MCF 10A (cell line): ENCODE data around the gene DRGX. TPM values are rescaled to one million over a fixed set of nuclear protein-coding genes. Genes with fewer than 3 reads are reported as not detected.

Source experiments
- BruUV-seq: library from RNA; stranded (reverse); fragments of 400-500 nt; replicated peaks from 2 replicates; lab custom pipeline; 2021; lab: Mats Ljungman, UMichigan
- CTCF ChIA-PET: fragments of 300-600 bp; sonication (Branson Sonifier 250); formaldehyde crosslinking; extraction: SDS; loops from one replicate; lab custom pipeline; 2021; ENCODE audit warnings: antibody characterized with exemption, inconsistent platforms; lab: Yijun Ruan, JAX
- POLR2A ChIA-PET: fragments of 300-600, 350-650 bp; sonication (Branson Sonifier 250); formaldehyde crosslinking; extraction: SDS; loops from one replicate; lab custom pipeline; 2020; ENCODE audit warnings: antibody characterized with exemption, inconsistent platforms; lab: Yijun Ruan, JAX
- DNase-seq: peaks from one replicate; pipeline ENCODE4 v3.0.0-alpha.2; 2018; ENCODE audit not compliant: unreplicated experiment
- H3K27ac Mint-ChIP-seq: one replicate; pipeline ENCODE4 v1.8.0; 2022; ENCODE audit warnings: mild to moderate bottlenecking, low read depth, mixed read lengths; ENCODE audit not compliant: unreplicated experiment
- H3K27me3 Mint-ChIP-seq: one replicate; pipeline ENCODE4 v1.8.0; 2022; ENCODE audit warnings: mixed read lengths; ENCODE audit not compliant: insufficient read depth, unreplicated experiment
- H3K36me3 Mint-ChIP-seq: one replicate; pipeline ENCODE4 v1.8.0; 2022; ENCODE audit warnings: mild to moderate bottlenecking, moderate library complexity, mixed read lengths; ENCODE audit not compliant: insufficient read depth, unreplicated experiment
- H3K4me1 Mint-ChIP-seq: one replicate; pipeline ENCODE4 v1.8.0; 2022; ENCODE audit warnings: mixed read lengths; ENCODE audit not compliant: insufficient read depth, unreplicated experiment
- H3K4me3 Mint-ChIP-seq: one replicate; pipeline ENCODE4 v1.8.0; 2022; ENCODE audit warnings: mild to moderate bottlenecking, moderate library complexity, mixed read lengths; ENCODE audit not compliant: unreplicated experiment
- H3K9me3 Mint-ChIP-seq: one replicate; pipeline ENCODE4 v1.8.0; 2022; ENCODE audit warnings: mixed read lengths; ENCODE audit not compliant: unreplicated experiment
- intact Hi-C: fragments of 100-400 bp; cut with micrococcal nuclease; formaldehyde crosslinking; loops from 2 replicates; pipeline ENCODE4 v1.14.1; 2022
- total RNA-seq: library from RNA; stranded (reverse); gene quantifications from 2 replicates; pipeline ENCODE4 v1.2.3, GENCODE V29; 2022
- TF ChIP-seq, protein P1 (sequence below): fragments of 200-600 bp; IDR thresholded peaks from one replicate; pipeline ENCODE4 v1.8.0; 2022; ENCODE audit warnings: antibody characterized with exemption, mild to moderate bottlenecking; ENCODE audit not compliant: unreplicated experiment

DRGX gene
- total RNA-seq, 1 experiment from 2014 or later = not detected

DNA sequence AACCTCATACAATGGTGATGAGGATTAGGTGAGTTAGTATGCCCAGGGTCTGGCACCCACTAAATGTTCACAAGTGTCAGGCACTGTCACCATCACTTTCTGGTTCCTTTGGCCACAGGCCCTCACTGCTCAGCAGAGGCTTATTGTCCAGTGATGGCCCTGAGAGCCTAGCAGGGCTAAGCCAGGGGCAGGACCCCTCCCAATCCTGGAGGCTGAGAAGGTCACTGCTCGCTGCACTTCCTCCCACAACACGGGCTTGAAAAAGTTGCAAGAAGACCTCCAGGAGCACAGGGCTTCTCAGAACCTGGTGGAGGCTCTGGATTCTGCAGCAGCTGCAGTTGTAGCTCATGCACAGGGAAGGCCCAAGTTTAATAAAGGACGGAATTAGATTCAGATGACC is 48.1 kb downstream of the DRGX start:
- no peak overlapping the region for H3K4me3 Mint-ChIP-seq
- POLR2A ChIA-PET = no interaction called here

DNA sequence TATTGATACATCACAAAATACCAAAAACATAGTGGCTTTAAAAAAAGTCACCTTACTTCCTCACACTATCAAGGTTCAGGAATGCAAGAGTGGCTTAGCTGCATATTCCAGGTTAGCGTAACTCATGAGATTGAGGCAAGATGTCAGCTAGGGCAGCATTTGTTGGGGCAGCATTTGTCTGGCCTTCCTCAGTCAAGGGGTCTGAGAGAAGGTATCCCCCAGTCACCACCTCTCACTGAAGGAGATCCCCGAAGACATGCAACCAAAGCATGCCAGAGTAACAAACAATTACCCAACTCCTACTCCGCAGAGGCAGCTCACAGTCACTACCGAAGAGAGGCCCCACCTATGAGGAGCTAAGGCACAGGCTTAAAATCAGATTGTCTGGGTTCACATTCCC is 48.5 kb downstream of the DRGX start:
- CTCF ChIA-PET = no interaction called here
- no peak overlapping the region for H3K4me3 Mint-ChIP-seq
- H3K27ac Mint-ChIP-seq = no peak overlapping the region
- H3K9me3 Mint-ChIP-seq = no peaks in the 10 kb centered on the region
- H3K27me3 Mint-ChIP-seq = peaks cover 50% of the 10 kb centered on the region
- H3K4me1 Mint-ChIP-seq = no peaks in the 10 kb centered on the region
- no peaks in the 10 kb centered on the region for H3K36me3 Mint-ChIP-seq
- DNase-seq = no peak
- intact Hi-C loops = no loop called here
- no TSS peak for BruUV-seq
- POLR2A ChIA-PET = no interaction called here
- TF ChIP-seq, protein P1, sequence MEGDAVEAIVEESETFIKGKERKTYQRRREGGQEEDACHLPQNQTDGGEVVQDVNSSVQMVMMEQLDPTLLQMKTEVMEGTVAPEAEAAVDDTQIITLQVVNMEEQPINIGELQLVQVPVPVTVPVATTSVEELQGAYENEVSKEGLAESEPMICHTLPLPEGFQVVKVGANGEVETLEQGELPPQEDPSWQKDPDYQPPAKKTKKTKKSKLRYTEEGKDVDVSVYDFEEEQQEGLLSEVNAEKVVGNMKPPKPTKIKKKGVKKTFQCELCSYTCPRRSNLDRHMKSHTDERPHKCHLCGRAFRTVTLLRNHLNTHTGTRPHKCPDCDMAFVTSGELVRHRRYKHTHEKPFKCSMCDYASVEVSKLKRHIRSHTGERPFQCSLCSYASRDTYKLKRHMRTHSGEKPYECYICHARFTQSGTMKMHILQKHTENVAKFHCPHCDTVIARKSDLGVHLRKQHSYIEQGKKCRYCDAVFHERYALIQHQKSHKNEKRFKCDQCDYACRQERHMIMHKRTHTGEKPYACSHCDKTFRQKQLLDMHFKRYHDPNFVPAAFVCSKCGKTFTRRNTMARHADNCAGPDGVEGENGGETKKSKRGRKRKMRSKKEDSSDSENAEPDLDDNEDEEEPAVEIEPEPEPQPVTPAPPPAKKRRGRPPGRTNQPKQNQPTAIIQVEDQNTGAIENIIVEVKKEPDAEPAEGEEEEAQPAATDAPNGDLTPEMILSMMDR = no peak

More for the DNA sequence above, 48.1 kb downstream of the DRGX start:
- intact Hi-C loops = no loop called here
- DNase-seq = no peak
- H3K4me1 Mint-ChIP-seq = no peaks in the 10 kb centered on the region
- peaks cover 45% of the 10 kb centered on the region for H3K27me3 Mint-ChIP-seq
- CTCF ChIA-PET = no interaction called here
- TF ChIP-seq, protein P1 = no peak
- H3K27ac Mint-ChIP-seq = no peak overlapping the region
- no peaks in the 10 kb centered on the region for H3K9me3 Mint-ChIP-seq
- no TSS peak for BruUV-seq
- H3K36me3 Mint-ChIP-seq = no peaks in the 10 kb centered on the region

DNA sequence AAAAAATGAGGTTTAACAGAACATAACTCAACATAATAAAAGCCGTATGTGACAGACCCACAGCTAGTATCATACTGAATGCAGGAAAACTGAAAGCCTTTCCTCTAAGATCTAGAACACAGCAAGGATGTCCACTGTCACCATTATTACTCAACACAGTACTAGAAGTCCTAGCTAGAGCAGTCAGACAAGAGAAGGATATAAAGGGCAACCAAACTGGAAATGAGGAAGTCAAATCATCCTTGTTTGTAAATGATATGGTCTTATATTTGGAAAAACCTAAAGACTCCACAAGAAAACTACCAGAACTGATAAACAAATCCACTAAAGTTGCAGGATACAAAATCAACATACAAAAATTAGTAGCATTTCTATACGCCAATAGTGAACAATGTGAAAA is 51.0 kb downstream of the DRGX start:
- Mint-ChIP-seq H3K4me3 (no peak overlapping the region), H3K9me3 (no peaks in the 10 kb centered on the region), H3K27me3 (peaks cover 52% of the 10 kb centered on the region), H3K4me1 (no peaks in the 10 kb centered on the region), H3K36me3 (no peaks in the 10 kb centered on the region), H3K27ac (no peak overlapping the region)
- no peak for DNase-seq
- intact Hi-C loops = no loop called here
- ChIA-PET CTCF (no interaction called here), POLR2A (no interaction called here)
- TF ChIP-seq, protein P1 = no peak
- BruUV-seq = no TSS peak

DNA sequence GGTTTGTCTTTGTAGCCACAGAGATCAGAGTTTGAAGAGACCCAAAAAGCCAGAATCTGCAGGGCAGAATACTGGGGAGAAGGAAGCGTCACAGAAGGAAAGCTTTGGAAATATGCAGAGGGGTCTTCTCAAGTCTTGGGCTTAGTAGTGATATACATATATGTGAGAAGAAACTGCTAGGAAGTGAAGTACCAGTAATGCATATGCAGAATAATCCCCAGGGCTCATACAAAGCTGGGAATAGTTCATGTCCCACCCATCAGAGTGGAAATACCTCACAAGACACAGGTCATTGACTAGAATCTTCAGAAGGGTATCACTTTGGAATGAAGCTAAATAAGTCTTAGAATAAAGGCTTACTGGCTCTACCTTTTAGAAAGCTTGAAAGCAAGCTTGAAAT is 57.3 kb downstream of the DRGX start:
- BruUV-seq = no TSS peak
- Mint-ChIP-seq H3K4me3 (no peak overlapping the region), H3K36me3 (no peaks in the 10 kb centered on the region), H3K27ac (no peak overlapping the region), H3K27me3 (peaks cover 47% of the 10 kb centered on the region), H3K4me1 (no peaks in the 10 kb centered on the region), H3K9me3 (no peaks in the 10 kb centered on the region)
- intact Hi-C loops = no loop called here
- POLR2A ChIA-PET = no interaction called here
- no peak for DNase-seq
- TF ChIP-seq, protein P1 = no peak
- CTCF ChIA-PET = interaction anchor here (0.7 to 1.0 kb wide), 2 partner anchors 33 to 683 kb away, joined by 3 read pairs; no protein-coding TSS in a partner anchor
